ENCODE results near the gene TEX29.

TEX29 gene

DNA sequence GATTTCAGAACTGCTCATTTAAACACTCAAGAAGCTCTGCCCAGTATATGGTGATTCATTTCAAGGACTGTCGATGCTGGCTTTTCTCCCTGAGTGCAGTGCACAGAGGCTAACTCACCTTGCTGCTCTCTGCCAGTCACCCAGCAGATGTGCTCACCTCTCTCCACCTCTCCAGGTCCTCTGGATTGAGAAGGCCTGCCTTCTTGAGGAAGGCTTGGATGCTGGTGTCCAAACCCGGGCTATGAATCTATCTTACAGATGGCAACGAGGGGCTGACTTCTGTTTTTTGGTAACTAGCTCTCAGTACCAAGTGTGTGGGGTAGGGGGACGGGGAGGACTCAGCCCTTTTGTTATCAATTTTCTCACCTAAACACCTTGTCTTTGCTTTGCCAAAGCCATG, 47.6 kb downstream of the TEX29 start:
- Histone ChIP-seq H3F3A (ENCODE audit: insufficient read depth) (no peaks in the 10 kb centered on the region), H3K79me2 (ENCODE audit: insufficient read depth, low read length) (no peaks in the 10 kb centered on the region), H3K9ac (ENCODE audit: low read length) (no peak overlapping the region), H3K4me2 (ENCODE audit: low read depth, low read length, poor library complexity, severe bottlenecking) (no peak overlapping the region), H4K20me1 (ENCODE audit: low read depth, low read length) (no peaks in the 10 kb centered on the region), H3K9me2 (replicated peaks; ENCODE audit: insufficient read depth, low read length) (no peaks in the 10 kb centered on the region), H3K4me3 (ENCODE audit: insufficient read depth, low read length, poor library complexity, severe bottlenecking) (no peak overlapping the region), H3K9me3 (ENCODE audit: insufficient read depth, low read length) (no peaks in the 10 kb centered on the region), H3K27me3 (ENCODE audit: low read length) (no peaks in the 10 kb centered on the region), H3K36me3 (ENCODE audit: low read length) (no peaks in the 10 kb centered on the region), H2AFZ (ENCODE audit: low read depth, low read length, severe bottlenecking) (no peak overlapping the region), H3K27ac (ENCODE audit: low read depth, low read length) (no peak overlapping the region)
- no peak for TF ChIP-seq EZH2phosphoT487 (conservative IDR thresholded peaks at IDR 0.05; ENCODE audit: low read length)
- TF ChIP-seq, protein P1, sequence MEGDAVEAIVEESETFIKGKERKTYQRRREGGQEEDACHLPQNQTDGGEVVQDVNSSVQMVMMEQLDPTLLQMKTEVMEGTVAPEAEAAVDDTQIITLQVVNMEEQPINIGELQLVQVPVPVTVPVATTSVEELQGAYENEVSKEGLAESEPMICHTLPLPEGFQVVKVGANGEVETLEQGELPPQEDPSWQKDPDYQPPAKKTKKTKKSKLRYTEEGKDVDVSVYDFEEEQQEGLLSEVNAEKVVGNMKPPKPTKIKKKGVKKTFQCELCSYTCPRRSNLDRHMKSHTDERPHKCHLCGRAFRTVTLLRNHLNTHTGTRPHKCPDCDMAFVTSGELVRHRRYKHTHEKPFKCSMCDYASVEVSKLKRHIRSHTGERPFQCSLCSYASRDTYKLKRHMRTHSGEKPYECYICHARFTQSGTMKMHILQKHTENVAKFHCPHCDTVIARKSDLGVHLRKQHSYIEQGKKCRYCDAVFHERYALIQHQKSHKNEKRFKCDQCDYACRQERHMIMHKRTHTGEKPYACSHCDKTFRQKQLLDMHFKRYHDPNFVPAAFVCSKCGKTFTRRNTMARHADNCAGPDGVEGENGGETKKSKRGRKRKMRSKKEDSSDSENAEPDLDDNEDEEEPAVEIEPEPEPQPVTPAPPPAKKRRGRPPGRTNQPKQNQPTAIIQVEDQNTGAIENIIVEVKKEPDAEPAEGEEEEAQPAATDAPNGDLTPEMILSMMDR (IDR thresholded peaks at IDR 0.05; ENCODE audit: insufficient read depth, low read length, poor library complexity, severe bottlenecking), result no peak

DNA sequence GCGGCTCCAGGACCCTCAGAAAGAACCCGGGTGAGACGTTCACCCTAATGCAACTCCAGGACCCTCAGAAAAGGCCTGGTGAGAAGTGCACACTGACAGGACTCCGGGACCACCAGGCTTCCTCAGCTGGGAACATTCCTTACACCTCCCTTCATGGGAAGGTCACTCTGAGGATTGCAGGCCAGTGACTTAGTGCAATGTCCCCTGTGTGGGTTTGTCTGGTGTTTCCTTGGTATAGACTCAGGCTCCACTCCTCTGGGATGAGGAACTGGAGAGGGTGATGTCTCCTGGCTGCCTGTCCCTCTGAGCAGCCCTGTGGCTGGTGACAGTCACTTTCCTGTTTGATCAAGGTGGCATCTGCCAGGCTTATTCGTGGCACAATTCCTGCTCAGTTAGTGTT, 49.7 kb downstream of the TEX29 start:
- no peaks in the 10 kb centered on the region for H3K9me3 ChIP-seq (ENCODE audit: insufficient read depth, low read length)
- no peaks in the 10 kb centered on the region for H3K79me2 ChIP-seq (ENCODE audit: insufficient read depth, low read length)
- H3K27me3 ChIP-seq (ENCODE audit: low read length), result no peaks in the 10 kb centered on the region

DNA sequence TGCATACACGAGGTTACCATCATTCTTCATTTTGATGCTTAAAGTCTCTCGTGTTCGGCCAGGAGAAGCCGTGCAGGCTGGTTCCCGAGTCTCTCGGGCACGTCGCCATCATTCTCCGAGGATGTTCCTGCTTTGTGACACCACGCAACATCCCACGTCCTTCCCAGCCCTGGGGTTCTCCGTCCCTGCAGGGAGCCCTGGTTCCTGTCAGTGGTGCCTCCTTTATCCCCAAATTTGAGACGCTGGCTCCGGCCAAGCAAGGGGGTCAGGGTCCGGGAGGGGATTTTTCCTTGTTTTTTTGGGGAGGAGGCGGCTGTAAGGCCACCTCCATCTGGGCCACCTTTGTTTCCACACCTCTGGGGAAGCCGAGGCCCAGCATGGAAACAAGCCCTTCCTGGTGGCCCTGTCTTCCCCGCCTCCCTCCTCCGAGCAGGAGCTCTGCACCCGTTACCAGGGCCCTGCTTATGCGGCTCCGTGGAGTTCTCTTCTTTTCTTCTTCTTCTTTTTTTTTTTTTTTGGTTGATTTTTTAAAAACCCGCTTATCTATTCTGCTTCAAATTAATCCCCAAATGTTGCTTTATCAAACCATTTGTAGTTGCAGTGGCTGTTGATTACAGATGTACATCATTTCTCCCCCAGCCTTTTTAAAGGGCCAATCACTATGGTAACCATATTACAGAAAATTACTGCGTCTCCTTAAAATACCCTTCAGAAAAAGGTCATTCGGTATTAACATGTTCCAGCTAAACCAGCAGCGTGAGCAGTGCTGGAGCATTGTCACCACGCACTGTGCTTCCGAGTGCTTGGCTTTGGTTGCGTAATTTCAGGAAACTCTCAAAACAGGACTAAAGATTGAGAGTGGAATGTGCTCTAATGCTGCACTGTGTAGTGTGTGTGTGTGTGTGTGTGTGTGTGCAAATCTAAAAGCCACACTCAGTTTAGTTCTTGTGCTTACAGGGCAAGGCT, 50.4 kb downstream of the TEX29 start:
- H3K9ac ChIP-seq (ENCODE audit: low read length), result no peak overlapping the region

More for the DNA sequence above, 49.7 kb downstream of the TEX29 start:
- Histone ChIP-seq H3K36me3 (ENCODE audit: low read length) (no peaks in the 10 kb centered on the region), H3K4me3 (ENCODE audit: insufficient read depth, low read length, poor library complexity, severe bottlenecking) (no peak overlapping the region), H3F3A (ENCODE audit: insufficient read depth) (no peaks in the 10 kb centered on the region), H3K9ac (ENCODE audit: low read length) (no peak overlapping the region), H3K9me2 (replicated peaks; ENCODE audit: insufficient read depth, low read length) (no peaks in the 10 kb centered on the region), H3K27ac (ENCODE audit: low read depth, low read length) (no peak overlapping the region), H2AFZ (ENCODE audit: low read depth, low read length, severe bottlenecking) (no peak overlapping the region), H3K4me2 (ENCODE audit: low read depth, low read length, poor library complexity, severe bottlenecking) (no peak overlapping the region), H4K20me1 (ENCODE audit: low read depth, low read length) (no peaks in the 10 kb centered on the region)
- TF ChIP-seq EZH2phosphoT487 (conservative IDR thresholded peaks at IDR 0.05; ENCODE audit: low read length), result no peak
- TF ChIP-seq, protein P1 (IDR thresholded peaks at IDR 0.05; ENCODE audit: insufficient read depth, low read length, poor library complexity, severe bottlenecking), result no peak

More for the DNA sequence above, 50.4 kb downstream of the TEX29 start:
- no peaks in the 10 kb centered on the region for H3K36me3 ChIP-seq (ENCODE audit: low read length)
- no peak overlapping the region for H3K27ac ChIP-seq (ENCODE audit: low read depth, low read length)
- H4K20me1 ChIP-seq (ENCODE audit: low read depth, low read length), result no peaks in the 10 kb centered on the region
- H3K9me3 ChIP-seq (ENCODE audit: insufficient read depth, low read length), result no peaks in the 10 kb centered on the region
- H2AFZ ChIP-seq (ENCODE audit: low read depth, low read length, severe bottlenecking), result no peak overlapping the region
- H3F3A ChIP-seq (ENCODE audit: insufficient read depth), result no peaks in the 10 kb centered on the region
- H3K4me2 ChIP-seq (ENCODE audit: low read depth, low read length, poor library complexity, severe bottlenecking), result no peak overlapping the region
- H3K79me2 ChIP-seq (ENCODE audit: insufficient read depth, low read length), result no peaks in the 10 kb centered on the region
- TF ChIP-seq, protein P1 (IDR thresholded peaks at IDR 0.05; ENCODE audit: insufficient read depth, low read length, poor library complexity, severe bottlenecking), result no peak
- TF ChIP-seq EZH2phosphoT487 (conservative IDR thresholded peaks at IDR 0.05; ENCODE audit: low read length), result no peak
- H3K4me3 ChIP-seq (ENCODE audit: insufficient read depth, low read length, poor library complexity, severe bottlenecking), result no peak overlapping the region
- H3K27me3 ChIP-seq (ENCODE audit: low read length), result no peaks in the 10 kb centered on the region
- no peaks in the 10 kb centered on the region for H3K9me2 ChIP-seq (replicated peaks; ENCODE audit: insufficient read depth, low read length)

Measured in SU-DHL-6 (cell line).